ENCODE measurements around the gene RNF19B.
"Not testable (repeated sequence)": the region's sequence is repeated elsewhere in the genome, so short reads cannot be mapped to it uniquely, and the experiment has no call there.

The RNF19B gene

GRCh38 chr1:32964461-32965250 lies at the start of gene RNF19B:
Gene RNF19B (minus strand): TSS chr1:32964809. CDS start chr1:32964685, 124 bp downstream.
- in situ Hi-C loops (cut with MboI; ENCODE audit: low sequenced_read_pairs) = no loop called here

- in situ Hi-C loops (cut with MboI; ENCODE audit: low sequenced_read_pairs) = no loop called here
Measured at GRCh38 chr1:33013791-33014190, 49.2 kb upstream of the RNF19B start.

GRCh38 chr1:33012165-33012564 lies 47.6 kb upstream of the RNF19B start:
- in situ Hi-C loops (cut with MboI; ENCODE audit: low sequenced_read_pairs) = no loop called here

- in situ Hi-C loops (cut with MboI; ENCODE audit: low sequenced_read_pairs) = no loop called here
Measured at GRCh38 chr1:33010932-33011731, 46.5 kb upstream of the RNF19B start.

- in situ Hi-C loops (cut with MboI; ENCODE audit: low sequenced_read_pairs) = no loop called here
Measured at GRCh38 chr1:33009561-33009960, 45.0 kb upstream of the RNF19B start.

GRCh38 chr1:33008051-33008914 lies 43.7 kb upstream of the RNF19B start:
- in situ Hi-C loops (cut with MboI; ENCODE audit: low sequenced_read_pairs) = no loop called here

- in situ Hi-C loops (cut with MboI; ENCODE audit: low sequenced_read_pairs) = no loop called here
Measured at GRCh38 chr1:33007190-33008050, 42.8 kb upstream of the RNF19B start.

- in situ Hi-C loops (cut with MboI; ENCODE audit: low sequenced_read_pairs) = no loop called here
Measured at GRCh38 chr1:33005838-33006421, 41.3 kb upstream of the RNF19B start.

- in situ Hi-C loops (cut with MboI; ENCODE audit: low sequenced_read_pairs) = no loop called here
Measured at GRCh38 chr1:33005117-33005837, 40.7 kb upstream of the RNF19B start.

GRCh38 chr1:33004613-33005012 lies 40.0 kb upstream of the RNF19B start:
- in situ Hi-C loops (cut with MboI; ENCODE audit: low sequenced_read_pairs) = no loop called here

- in situ Hi-C loops (cut with MboI; ENCODE audit: low sequenced_read_pairs) = no loop called here
Measured at GRCh38 chr1:33003657-33004056, 39.0 kb upstream of the RNF19B start.

- in situ Hi-C loops (cut with MboI; ENCODE audit: low sequenced_read_pairs) = no loop called here
Measured at GRCh38 chr1:33002006-33002405, 37.4 kb upstream of the RNF19B start.

- in situ Hi-C loops (cut with MboI; ENCODE audit: low sequenced_read_pairs) = no loop called here
Measured at GRCh38 chr1:33001282-33001681, 36.7 kb upstream of the RNF19B start.

- in situ Hi-C loops (cut with MboI; ENCODE audit: low sequenced_read_pairs) = no loop called here
Measured at GRCh38 chr1:33000427-33001026, 35.9 kb upstream of the RNF19B start.

- in situ Hi-C loops (cut with MboI; ENCODE audit: low sequenced_read_pairs) = no loop called here
Measured at GRCh38 chr1:32998997-32999396, 34.4 kb upstream of the RNF19B start.

GRCh38 chr1:32998064-32998463 lies 33.5 kb upstream of the RNF19B start:
- in situ Hi-C loops (cut with MboI; ENCODE audit: low sequenced_read_pairs) = no loop called here

GRCh38 chr1:32997381-32997891 lies 32.8 kb upstream of the RNF19B start:
- in situ Hi-C loops (cut with MboI; ENCODE audit: low sequenced_read_pairs) = no loop called here

- in situ Hi-C loops (cut with MboI; ENCODE audit: low sequenced_read_pairs) = not testable (repeated sequence)
Measured at GRCh38 chr1:32993324-32993636, 28.7 kb upstream of the RNF19B start.

Data from HL-60/S4 treated with retinoic acid at 250 ng/mL for 4 days and 3 days (cell line).